ENCODE data around the gene TMED10.

DNA sequence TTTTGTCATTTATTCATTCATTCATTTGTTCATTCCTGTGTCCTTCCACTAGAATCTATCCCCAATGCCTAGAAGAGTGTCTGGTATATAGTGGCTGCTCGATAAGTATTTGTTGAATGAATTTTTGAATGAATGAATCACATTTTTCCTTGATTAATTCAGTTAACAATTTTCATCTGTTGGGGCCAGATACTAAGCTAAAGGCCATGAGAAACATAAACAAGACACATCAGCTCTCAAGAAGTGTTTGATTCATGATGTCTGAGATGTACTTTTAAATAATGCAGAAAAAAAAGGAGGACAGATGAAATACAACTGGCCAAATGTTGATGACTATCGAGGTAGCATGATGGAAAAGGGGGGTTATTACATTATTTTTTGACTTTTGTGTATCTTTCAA is 48.1 kb upstream of the TMED10 start:
- TF ChIP-seq EZH2 (IDR thresholded peaks at IDR 0.05; ENCODE audit: low read depth) (no peak), CTCF (conservative IDR thresholded peaks at IDR 0.05) (no peak)

Measured in PC-9 (cell line).